NCI-H1436 treated with DMSO at 0.1 percent for 48 hours (cell line): ENCODE measurements around the gene ASB2.

Source experiments
- DNase-seq: peaks from one replicate; lab custom pipeline; 2025; lab: John Stamatoyannopoulos, UW

The ASB2 gene

DNA sequence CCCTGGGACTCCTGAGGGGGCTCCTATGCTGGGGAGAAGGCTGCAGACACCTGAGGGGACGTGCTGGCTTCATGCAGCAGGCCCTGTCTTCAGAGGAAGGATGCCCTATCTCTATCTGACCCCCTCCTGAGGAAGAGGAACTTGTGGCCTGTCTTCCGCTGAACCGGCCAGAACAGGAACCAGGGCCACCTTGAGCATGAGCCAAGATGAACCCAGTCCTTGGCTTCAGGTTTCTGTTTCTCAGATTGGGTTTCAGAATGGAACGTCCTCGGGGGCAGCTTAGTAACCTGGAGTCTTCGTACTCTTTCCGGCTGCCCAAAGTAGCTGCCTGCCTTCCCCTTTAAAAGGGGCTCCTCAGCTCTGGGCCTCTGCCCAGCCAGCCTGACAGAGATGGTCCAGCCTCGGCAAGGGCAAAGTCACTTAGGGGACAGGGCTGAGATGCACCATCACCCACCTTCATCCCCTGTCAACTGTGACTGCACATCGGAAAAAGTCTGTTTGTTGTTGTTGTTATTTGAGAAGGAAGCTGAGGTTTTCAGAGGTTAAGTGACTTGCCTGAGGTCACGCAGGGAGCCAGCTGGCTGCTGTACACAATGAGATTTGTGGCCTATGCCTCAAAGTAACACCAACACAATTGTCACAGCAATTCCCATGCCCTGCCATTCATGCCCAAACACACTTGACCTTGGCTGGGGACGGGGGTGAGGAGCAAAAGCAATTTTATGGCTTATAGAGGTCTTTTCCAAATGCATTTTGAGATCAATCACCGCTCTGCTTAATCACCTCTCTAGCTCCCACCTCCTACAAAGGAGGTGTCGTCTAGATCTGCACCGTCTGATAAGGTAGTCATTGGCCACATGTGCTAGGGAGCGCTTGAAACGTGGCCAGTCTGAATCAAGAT, 13.4 kb downstream of the ASB2 start:
- DNase-seq = no peak

DNA sequence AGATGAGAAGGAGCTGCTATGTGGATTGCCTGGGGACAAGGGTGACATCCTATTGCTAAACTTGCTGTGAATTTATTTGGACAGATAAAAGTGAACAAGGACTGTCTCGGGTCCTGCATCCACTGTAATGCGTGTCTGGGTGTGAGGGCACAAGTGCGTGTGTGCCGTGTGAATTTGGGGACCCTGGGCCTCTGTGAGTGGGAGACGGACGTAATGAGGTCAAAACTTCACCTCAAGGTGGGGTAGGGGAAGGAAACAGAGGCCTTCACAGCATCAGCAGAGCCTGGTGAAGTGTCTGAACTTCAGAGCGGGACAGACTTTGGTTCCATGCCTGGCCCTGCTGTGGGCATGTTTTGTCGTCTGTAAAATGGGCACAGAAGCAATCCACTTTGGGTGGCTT, 14.8 kb downstream of the ASB2 start:
- DNase-seq = no peak

DNA sequence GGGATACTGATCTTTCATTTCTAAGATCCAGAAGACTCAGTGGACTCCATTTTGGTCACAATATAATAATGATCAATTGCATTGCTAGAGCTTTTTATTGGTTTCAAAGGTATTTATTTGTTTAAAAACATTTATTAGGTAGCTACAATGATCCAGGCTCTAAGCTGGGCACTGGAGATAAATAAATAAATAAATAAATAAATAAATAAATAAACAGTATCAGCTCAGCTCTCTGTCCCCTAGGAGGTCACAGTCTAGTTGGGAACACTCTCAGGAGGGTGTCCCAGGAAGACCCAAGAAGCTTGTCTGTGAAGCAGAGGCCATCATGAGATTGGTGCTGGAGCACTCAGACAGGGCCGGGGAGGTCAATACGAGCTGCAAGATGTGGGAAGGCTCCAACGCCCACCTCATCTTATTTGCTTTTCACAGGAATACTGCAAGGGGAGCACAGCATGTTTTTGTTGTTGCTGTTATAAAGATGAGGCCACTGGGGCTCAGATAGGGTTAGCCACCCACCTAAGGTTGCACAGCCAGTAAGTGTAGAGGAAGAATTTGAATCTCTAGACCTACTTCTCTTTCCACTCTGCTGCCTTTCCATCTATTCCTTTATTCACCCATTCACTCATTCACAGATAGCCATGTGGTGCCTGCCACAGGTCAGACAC, 15.5 kb downstream of the ASB2 start:
- DNase-seq = no peak

DNA sequence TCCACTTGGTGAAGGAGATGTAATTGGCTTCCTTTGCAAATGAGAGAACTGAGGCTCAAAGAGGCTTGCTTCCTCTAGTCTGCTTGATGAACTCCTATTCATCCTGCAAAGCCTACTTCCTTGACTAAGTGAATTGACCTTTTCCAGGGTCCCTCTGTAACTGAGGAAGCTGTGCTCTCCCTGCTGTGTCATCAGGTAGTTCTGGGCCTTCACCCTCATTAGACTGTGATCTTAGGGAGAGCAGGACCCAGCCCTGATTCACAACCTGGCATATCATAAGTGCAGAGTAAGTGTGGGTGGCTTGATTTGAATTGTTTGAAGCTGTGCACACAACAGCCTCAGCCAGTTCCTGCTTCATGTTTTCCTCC, 16.3 kb downstream of the ASB2 start:
- no peak for DNase-seq

DNA sequence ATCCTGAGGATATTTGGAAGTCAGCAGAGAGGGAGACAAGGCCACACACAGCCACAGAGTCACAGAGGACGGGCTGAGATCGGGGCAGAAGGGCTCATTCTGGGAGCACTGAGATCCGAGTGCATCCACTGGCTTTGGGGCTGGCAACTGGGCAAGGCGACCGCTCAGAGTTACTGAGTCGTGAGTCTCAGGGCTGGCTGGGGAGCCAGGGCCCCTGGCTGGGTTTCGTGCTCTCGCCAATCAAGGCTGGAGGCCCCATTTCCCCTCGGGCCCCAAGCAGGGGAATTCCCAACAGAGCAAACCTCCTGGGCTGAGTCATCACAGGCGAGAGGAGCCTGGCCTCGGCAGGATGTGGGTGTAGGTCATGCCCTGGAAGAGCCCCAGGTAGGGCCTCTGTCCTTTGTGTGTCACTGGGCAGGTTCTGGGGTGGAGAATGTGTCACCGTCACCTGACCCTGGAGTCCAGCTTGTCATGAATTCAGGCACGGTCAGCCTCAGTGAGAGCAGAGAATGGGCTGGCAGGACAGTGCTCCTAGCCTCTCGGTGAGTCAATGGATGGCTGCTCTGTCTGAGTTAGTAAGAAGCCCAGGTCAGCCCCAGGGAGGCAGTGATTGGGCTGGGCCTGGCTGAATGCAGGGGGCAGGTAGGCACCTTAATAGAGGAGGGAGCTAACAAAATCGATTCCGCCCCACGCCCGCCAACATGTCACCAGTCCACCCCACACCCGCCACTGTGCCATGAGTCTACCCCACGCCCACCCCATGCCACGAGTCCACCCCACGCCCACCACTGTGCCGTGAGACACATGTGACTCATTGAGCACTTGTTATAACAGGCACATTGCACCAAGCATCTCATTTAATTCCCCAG, 16.9 kb downstream of the ASB2 start:
- no peak for DNase-seq

DNA sequence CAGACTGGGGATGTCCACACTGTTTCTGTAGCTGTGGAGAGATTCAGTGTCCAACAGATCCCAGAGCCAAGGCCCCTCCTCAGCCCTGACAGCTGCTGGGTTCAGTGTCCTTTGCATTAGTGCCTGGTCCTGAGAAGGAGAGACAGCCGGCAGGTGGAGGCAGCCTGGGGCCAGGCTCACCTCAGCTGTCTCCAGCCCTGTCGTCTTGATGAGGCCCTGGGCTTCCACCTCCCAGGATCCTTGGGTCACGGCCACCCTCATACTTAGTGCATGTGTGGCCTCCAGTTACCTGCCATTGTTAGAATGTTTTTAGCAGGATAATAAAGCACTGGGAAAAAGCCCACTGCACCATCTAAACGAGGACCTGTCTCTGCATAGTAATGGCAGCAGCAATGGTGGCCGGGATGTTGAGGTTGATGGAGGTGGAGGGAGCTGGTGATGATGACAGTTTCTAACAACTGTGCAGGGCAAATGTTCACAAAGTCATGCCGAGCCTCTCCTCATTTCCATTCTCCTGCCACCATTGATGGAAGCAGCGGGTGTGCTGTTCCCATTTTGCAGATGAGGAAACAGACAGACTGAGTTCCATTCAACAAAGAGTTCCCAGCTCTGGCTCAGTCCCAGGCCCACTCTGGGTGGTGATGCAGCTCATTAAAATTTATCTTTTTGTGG, 17.7 kb downstream of the ASB2 start:
- no peak for DNase-seq

DNA sequence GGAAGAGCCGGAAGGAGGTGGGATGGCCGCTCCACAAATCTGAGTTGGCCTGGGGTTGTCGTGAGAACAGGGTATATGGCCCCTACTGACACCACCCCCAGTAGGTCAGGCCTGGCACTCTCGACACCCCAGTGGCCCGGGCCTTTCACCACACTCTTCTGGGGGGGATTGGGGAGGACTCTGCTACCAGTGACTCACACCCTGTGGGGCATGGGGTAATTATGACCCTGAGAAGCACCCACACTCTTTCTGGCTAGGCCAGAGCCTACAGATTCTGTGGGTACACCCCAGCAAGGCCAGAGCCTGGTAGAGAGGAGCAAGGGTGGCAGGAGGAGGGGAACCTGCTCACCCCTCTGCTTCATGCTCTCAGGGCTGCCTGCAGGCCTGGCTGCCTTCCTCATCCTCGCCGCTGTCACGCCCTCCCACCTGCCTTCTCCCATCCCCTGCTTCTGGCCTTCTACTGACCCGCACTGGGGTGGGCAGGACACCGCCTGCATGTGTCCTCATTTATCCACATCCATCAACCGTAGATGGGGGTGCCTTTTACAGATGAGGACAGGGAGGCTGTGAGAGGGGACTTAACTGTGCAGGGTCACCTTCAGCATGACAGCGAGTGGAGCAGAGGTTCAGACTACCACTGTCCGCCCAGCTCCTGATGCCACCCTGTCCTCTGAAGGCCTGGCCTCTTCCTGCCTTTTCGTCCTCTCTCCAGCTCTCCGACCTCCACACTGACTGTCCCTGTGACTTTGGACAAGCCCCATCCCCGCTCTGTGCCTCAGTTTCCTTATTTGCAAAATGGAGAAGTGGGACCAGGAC, 18.4 kb downstream of the ASB2 start:
- no peak for DNase-seq

DNA sequence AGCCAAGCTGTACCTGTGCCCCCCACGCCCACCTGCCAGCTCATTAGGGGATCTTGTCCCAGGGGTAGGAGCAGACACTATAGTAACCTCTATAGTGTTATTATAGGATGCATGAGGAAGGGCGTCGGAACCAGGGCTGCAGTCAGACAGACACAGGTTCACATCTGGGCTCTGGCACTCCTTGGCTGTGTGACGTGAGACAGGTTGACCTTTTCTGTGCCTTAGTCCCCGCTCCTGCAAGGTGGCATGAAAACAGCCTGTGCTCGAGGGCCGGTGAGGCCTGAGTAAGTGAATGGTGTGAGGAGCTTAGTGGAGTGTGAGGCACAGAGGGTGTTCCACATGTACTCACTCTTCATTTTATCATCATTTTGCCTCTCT, 19.0 kb downstream of the ASB2 start:
- DNase-seq = no peak

DNA sequence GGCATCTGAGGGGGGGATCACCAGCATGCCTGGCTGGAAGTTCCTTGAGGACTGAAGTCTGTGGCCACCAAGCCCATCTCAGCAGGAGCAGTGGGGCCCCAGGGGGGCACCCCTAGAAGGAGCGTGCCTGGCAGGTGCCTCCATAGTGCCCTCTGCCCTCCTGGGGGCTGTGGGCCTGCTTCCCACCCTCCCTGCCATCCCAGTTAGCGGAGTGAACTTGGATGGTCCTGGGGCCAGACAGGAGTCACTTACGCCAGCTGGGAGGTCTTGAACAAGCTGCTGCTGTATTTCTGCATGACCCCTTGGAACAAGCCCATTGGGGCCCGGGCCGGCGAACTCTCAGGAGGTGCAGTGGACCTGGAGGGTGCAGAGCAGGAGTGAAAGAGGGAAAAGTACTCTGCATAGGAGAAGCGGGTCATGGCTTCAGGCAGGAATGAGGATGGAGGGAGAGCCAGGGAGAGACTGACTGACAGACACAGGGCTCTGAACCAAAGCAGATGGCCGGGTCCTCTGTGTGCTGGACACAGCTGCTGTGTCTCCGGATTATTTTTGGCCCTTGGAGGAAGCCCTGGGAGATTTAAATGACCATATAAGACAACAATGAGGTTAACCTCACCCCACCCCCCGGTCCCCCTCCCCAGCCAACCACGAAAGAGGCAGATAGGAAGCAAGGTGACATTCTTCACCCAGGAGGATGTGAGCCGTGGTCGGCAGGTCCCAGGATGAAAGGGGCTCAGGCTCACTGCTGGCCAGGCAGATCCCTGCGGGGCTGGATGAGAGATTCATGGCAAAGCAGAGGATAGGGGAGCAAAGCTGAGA, 19.6 kb downstream of the ASB2 start:
- DNase-seq = no peak

DNA sequence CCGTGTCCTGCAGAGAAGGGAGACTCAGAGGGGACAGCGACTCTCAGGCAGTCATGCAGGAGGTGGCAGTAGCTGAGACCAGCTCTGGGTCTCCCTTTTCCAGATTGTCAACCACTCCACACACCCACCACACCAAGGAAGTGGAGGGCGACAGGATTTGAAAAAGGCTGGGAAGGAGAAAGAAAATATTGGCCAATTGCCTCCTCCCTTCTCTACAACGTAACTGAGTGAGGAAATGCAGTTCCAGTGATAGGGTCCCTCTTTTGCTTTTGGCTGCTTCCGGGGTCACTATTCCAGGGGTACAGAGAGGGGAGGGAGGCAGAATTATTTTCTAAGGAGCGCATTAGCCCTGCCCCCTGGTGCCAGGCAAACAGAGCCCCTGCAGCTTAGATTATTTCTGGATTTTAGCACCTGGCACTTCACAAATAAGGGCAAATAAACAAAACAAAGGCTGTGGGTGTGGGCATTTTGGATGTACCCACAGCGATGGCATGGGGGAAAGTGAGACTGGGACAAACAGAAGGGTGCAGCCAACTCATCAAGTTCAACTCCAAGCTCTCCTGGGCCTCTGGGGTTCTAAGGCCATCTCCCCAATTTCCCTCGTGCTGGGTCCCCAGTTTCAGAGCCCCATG, 20.4 kb downstream of the ASB2 start:
- DNase-seq = no peak

DNA sequence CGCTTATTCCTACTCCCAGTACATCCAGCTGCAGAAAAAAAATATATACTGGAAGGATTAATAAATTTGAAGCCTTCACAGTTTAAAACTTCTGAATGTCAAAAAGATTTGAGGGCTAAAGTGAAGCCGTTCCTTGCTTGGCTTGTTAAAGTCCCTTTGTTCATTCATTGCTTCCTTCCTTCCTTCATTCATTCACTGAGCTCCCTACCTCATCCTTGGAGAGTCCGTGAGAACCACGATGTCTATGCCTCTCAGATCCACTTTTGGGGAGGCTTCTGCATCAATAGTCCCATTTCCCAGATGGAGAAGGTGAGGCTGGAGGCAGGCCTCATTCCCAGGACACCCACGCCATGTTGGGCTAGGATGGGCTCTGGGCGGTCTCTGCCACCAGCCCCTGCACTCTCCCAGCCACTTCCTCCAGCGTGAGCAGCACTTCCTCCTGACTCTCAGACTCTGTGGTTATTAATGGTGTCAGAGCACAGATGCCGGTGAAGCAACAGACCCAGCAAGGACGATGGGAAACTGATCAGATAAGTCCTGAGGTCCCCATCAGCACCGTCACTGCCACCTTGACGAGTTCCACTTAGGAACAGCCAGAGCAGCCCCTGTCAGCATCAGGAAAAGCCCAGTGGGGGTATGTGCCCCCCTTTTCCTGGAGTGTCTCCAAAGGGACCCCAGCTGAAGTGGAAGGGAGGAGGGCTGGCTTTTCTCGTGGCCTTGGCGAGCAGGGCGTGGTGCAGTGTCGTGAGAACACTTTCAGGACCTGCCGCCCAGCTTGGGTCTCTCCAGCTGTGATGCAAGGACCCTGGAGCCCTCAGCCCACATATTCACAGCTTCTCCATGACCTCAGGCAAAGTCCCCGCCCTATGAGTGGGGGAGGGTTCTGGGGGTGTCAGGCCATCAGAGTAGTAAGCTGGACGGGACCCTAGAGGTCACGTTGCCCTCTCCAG, 21.2 kb downstream of the ASB2 start:
- DNase-seq = no peak

DNA sequence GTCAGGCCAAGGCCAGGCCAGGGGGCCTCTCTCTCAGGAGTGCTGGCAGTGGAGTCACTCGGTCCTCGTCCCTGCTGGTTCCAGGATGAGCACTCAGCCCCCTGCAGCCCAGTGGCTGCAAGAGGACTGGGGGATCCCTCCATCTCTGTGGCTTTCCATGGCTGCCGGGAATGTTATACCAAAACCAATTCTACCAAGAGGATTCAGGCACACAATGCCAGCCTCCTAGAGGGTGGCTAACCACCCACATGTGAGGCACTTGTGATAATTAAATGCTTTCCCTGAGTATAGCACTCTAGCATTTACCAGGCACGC, 21.9 kb downstream of the ASB2 start:
- DNase-seq = no peak

DNA sequence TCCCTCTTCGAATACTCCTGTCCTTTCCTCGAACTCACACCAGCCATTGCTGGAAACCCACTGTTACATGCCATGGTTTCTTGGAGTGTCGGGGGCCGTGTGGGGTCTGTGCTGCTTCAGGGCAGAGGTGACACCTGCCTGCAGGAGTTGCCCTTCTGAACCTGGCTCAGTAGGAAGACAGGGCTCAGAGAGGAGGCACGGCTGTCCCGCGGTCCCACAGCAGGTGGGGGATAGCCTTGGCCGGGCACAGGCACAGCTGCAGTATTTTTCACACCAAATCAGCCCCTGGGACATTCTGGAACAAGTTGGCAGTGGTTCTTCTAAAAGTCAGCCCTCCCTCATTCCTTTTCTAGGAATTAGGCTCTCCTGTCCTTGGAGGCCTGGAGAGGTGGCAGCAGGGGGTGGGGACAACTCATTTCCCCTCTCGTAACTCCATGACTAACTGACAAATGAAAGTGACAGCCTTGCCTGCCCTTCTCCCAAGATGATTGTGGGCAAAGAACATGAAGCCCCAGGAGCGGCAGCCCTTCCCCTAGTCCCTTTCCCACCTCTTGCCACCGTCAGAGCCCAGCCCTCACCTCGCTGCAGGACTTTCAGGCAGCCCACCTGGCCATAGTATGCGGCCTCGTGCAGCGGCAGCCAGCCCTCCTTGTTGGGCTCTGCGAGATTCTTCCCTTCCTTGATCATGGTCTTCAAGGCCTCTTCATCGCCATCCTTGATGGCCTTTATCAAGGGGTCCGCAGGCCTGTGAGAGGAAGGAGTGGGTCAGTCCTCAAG, 22.4 kb downstream of the ASB2 start:
- no peak for DNase-seq

DNA sequence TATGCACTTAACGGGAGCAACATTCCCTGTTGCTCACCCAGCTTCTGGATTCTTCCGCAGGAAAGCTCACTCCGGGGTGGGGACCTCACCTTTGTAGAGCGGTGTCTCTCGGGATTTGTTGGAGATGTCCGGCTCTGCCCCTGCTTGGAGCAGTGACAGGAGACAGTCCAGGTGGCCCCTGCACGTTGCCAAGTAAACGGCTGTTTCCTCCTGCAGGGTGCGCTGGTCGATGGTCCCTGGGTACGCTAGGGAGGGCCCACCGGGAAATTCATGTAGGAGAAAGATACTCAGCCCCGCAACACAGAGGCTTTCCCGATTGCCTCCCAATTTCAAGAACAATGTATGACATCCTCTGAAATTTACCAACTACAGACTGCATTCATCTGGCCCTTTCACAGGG, 23.1 kb downstream of the ASB2 start:
- no peak for DNase-seq

DNA sequence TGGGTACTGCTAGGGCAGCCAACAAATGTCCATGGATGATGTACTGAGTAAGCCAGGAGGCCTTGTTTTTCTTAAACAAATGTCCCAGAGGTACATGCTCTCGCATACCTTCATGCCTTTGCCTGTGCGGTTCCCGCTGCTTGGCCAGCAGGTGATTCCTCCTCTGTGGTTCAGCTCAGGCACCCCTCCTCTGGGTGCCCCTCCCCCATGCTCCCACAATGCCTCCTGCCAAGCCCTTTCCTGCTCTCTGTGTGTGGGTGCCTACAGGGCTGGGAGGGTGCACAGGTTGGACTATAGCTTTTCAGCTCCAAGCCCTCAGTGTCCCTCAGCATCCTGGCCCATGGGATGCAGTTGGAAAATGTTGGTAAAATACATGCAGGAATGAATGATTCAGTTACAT, 23.5 kb downstream of the ASB2 start:
- no peak for DNase-seq

DNA sequence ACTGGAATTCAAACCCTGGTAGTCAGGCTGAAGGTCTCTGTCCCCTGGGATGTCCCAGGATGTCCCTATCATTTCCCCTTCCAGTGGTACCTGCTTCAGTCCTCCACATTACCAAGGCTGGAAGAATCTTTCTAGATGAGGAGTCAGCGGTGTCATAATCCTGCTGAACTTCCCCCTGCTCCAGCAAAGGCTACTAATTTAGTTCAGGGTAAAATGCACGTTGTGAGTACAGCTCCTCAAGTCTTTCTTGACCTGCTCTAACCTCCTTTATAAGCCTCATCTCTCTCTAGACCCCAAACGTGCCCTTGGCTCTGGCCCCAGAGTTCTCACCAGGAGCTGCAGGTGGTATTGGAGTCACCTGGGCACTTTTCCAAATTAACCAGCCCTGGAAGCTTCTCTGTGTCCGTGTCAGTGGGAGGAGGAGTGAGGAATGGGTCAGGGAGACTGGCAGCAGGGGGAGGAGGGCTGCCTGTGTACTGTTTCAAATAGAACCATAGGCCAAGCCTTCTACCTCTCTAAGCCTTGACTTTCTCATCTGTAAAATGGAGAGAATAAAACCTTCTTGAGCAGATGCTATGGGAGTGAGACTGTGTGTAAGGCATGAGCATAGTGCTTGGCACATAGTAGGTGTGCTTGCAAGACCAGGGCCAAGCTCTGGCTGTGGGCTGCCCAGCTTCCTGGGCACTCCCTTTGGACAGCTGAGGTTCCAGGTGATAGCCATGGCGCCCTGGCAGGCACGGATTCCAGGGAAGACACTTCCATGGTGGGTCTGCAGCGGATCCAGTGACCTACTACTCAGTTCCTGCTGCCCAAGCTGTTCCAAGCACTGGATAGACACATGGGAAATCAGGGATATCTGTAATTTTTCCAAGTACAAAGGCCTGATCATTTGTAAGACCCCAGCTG, 24.5 kb downstream of the ASB2 start:
- DNase-seq = no peak
